RCC 7860 (cell line): ENCODE data around the gene IL19.

Experiments
- DNase-seq: peaks from one replicate; pipeline ENCODE4 v3.0.0-alpha.2; 2015; ENCODE audit warnings: low spot score
- FAIRE-seq: peaks from 2 replicates; lab custom pipeline; 2012; peaks lifted over from hg19 to GRCh38; lab: Jason Lieb, UNC

IL19 gene

GRCh38 chr1:206885341-206886060 is 114.9 kb downstream of the IL19 start:
- DNase-seq (no peak), FAIRE-seq (no peak)

- no peak for DNase-seq
- FAIRE-seq: no peak
Measured at GRCh38 chr1:206886831-206887230, 116.3 kb downstream of the IL19 start.

GRCh38 chr1:206887701-206888100 is 117.1 kb downstream of the IL19 start:
- FAIRE-seq (no peak), DNase-seq (no peak)

- peak; percentile 34 for DNase-seq
Measured at GRCh38 chr1:206890125-206891060, 119.8 kb downstream of the IL19 start.

GRCh38 chr1:206891412-206891811 is 120.8 kb downstream of the IL19 start:
- no peak for FAIRE-seq

More at GRCh38 chr1:206890125-206891060, 119.8 kb downstream of the IL19 start:
- no peak for FAIRE-seq

More at GRCh38 chr1:206891412-206891811, 120.8 kb downstream of the IL19 start:
- no peak for DNase-seq
